ENCODE measurements around the gene ARHGAP8. TPM values are rescaled to one million over a fixed set of nuclear protein-coding genes. Genes with fewer than 3 reads are reported as not detected.

ARHGAP8 gene
- total and polyA plus RNA-seq, 2 donors (not counting 1 experiment from before 2014, with no cell fraction given): 0.07 to 0.17 TPM

DNA sequence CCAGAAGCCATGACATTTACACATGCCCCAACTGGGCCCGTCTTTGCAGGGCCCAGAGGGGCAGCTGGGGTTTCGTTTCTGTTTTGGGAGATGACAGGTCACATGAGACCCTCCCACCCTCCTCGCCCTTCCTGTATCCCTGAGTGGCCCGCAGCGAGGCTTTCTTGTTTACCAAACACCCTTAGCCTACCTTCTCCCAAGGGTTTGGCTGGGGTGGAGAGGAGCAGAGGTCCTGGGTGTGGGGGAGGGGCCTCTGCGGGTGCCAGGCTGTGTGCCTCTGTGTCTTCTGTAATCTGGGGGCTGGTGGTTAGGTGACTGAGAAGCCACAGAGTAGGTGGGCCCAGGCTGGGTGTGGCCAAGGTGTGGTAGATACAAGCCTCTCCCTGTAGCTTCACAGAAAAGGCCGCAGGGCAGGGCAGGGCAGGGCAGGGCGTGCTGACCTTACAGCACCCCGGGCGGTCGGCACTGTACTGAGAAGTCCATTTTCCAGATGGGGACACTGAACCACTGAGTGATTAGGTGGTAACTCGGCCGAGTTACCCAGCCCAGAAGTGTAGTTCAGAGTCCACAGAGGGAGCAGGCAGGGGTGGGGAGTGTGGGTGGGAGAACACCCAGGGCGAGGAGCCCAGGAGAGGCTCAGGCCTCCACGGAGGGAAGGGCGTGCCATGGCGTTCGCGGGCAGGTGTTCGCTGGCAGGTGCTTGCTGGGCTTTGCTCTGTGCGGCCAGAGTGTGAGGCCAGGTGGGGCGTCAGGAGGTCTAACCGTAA is 41.7 kb upstream of the ARHGAP8 start:
- no peak for DNase-seq (ENCODE audit: low read depth in 2 of 2)
- Histone ChIP-seq H3K27me3 (ENCODE audit: control insufficient read depth, insufficient read depth, low read length) (no peaks in the 10 kb centered on the region), H3K79me2 (ENCODE audit: control insufficient read depth, insufficient read depth, low read length) (no peaks in the 10 kb centered on the region), H3K27ac (ENCODE audit: insufficient read depth, low read length) (no peak overlapping the region), H4K20me1 (ENCODE audit: control insufficient read depth, extremely low read depth, insufficient read depth, low read length) (no peaks in the 10 kb centered on the region), H3K4me2 (ENCODE audit: extremely low read depth, insufficient read depth, low read length) (no peak overlapping the region), H3K36me3 (ENCODE audit: control insufficient read depth, insufficient read depth, low read length) (no peaks in the 10 kb centered on the region), H3K4me3 (replicated peaks in 1 of 4; ENCODE audit: control extremely low read depth in 1 of 4, insufficient read depth in 1 of 4, low read depth in 3 of 4, low read length in 4 of 4) (no peak overlapping the region), H3K9me3 (ENCODE audit: control insufficient read depth, insufficient read depth, low read depth, low read length) (no peaks in the 10 kb centered on the region), H2AFZ (ENCODE audit: low read length) (no peak overlapping the region), H3K9ac (ENCODE audit: insufficient read depth, low read length) (no peak overlapping the region), H3K4me1 (ENCODE audit: control insufficient read depth, extremely low read depth, insufficient read depth, low read length) (no peaks in the 10 kb centered on the region)
- TF ChIP-seq CTCF (conservative IDR thresholded peaks at IDR 0.05 in 1 of 2, IDR thresholded peaks at IDR 0.05 in 1 of 2; ENCODE audit: low read depth in 1 of 2, low read length in 2 of 2): no peak
- no peak for TF ChIP-seq EZH2 (IDR thresholded peaks at IDR 0.05; ENCODE audit: low read length, missing control alignments)

GRCh38 chr22:44711241-44711560 is 41.2 kb upstream of the ARHGAP8 start:
- Histone ChIP-seq H2AFZ (ENCODE audit: low read length) (no peak overlapping the region), H3K27ac (ENCODE audit: insufficient read depth, low read length) (no peak overlapping the region), H4K20me1 (ENCODE audit: control insufficient read depth, extremely low read depth, insufficient read depth, low read length) (no peaks in the 10 kb centered on the region), H3K9me3 (ENCODE audit: control insufficient read depth, insufficient read depth, low read depth, low read length) (no peaks in the 10 kb centered on the region), H3K9ac (ENCODE audit: insufficient read depth, low read length) (no peak overlapping the region), H3K4me1 (ENCODE audit: control insufficient read depth, extremely low read depth, insufficient read depth, low read length) (no peaks in the 10 kb centered on the region), H3K27me3 (ENCODE audit: control insufficient read depth, insufficient read depth, low read length) (no peaks in the 10 kb centered on the region), H3K4me2 (ENCODE audit: extremely low read depth, insufficient read depth, low read length) (no peak overlapping the region), H3K79me2 (ENCODE audit: control insufficient read depth, insufficient read depth, low read length) (no peaks in the 10 kb centered on the region), H3K4me3 (replicated peaks in 1 of 4; ENCODE audit: control extremely low read depth in 1 of 4, insufficient read depth in 1 of 4, low read depth in 3 of 4, low read length in 4 of 4) (no peak overlapping the region), H3K36me3 (ENCODE audit: control insufficient read depth, insufficient read depth, low read length) (no peaks in the 10 kb centered on the region)
- no peak for DNase-seq (ENCODE audit: low read depth in 2 of 2)
- TF ChIP-seq EZH2 (IDR thresholded peaks at IDR 0.05; ENCODE audit: low read length, missing control alignments): no peak
- TF ChIP-seq CTCF (conservative IDR thresholded peaks at IDR 0.05 in 1 of 2, IDR thresholded peaks at IDR 0.05 in 1 of 2; ENCODE audit: low read depth in 1 of 2, low read length in 2 of 2): no peak

- Histone ChIP-seq H3K79me2 (ENCODE audit: control insufficient read depth, insufficient read depth, low read length) (no peaks in the 10 kb centered on the region), H2AFZ (ENCODE audit: low read length) (no peak overlapping the region), H3K4me2 (ENCODE audit: extremely low read depth, insufficient read depth, low read length) (no peak overlapping the region), H3K9me3 (ENCODE audit: control insufficient read depth, insufficient read depth, low read depth, low read length) (no peaks in the 10 kb centered on the region), H3K4me3 (replicated peaks in 1 of 4; ENCODE audit: control extremely low read depth in 1 of 4, insufficient read depth in 1 of 4, low read depth in 3 of 4, low read length in 4 of 4) (no peak overlapping the region), H3K9ac (ENCODE audit: insufficient read depth, low read length) (no peak overlapping the region), H3K27ac (ENCODE audit: insufficient read depth, low read length) (no peak overlapping the region), H3K36me3 (ENCODE audit: control insufficient read depth, insufficient read depth, low read length) (no peaks in the 10 kb centered on the region), H3K27me3 (ENCODE audit: control insufficient read depth, insufficient read depth, low read length) (no peaks in the 10 kb centered on the region), H3K4me1 (ENCODE audit: control insufficient read depth, extremely low read depth, insufficient read depth, low read length) (no peaks in the 10 kb centered on the region), H4K20me1 (ENCODE audit: control insufficient read depth, extremely low read depth, insufficient read depth, low read length) (no peaks in the 10 kb centered on the region)
- no peak for TF ChIP-seq CTCF (conservative IDR thresholded peaks at IDR 0.05 in 1 of 2, IDR thresholded peaks at IDR 0.05 in 1 of 2; ENCODE audit: low read depth in 1 of 2, low read length in 2 of 2)
- no peak for TF ChIP-seq EZH2 (IDR thresholded peaks at IDR 0.05; ENCODE audit: low read length, missing control alignments)
- no peak for DNase-seq (ENCODE audit: low read depth in 2 of 2)
Observed at GRCh38 chr22:44711690-44712555, 40.5 kb upstream of the ARHGAP8 start.
